Natural killer cell (primary cell): Measurements from ENCODE around the gene ANKRD11. TPM values are rescaled to one million over a fixed set of nuclear protein-coding genes. Genes with fewer than 3 reads are reported as not detected.

ENCODE experiments used
- ATAC-seq, 3 donors: fragments of 150-1000 bp in 2 of 3; fragments of 200-7000 bp in 1 of 3; cut with Tn5 transposase; 1 replicate in 1 of 3; 2 replicates in 2 of 3; pipeline ENCODE4 v1.10.0; 2021; ENCODE audit warnings: mild to moderate bottlenecking in 2 of 3, moderate library complexity in 2 of 3
- DNase-seq, 2 donors: peaks; one replicate each; pipeline versions ENCODE4 v3.0.0 to v3.0.0-alpha.2; 2013 to 2021; ENCODE audit warnings: mixed read lengths in 1 of 2
- H3K27ac ChIP-seq: one replicate; pipeline ENCODE4 v1.5.1; 2013; ENCODE audit warnings: mild to moderate bottlenecking, low read length
- H3K27me3 ChIP-seq: one replicate; pipeline ENCODE4 v1.6.1; 2013; ENCODE audit warnings: low read length; ENCODE audit not compliant: control insufficient read depth, insufficient read depth
- H3K36me3 ChIP-seq: one replicate; pipeline ENCODE4 v1.6.1; 2013; ENCODE audit warnings: low read length; ENCODE audit not compliant: control insufficient read depth, insufficient read depth
- H3K4me1 ChIP-seq: one replicate; pipeline ENCODE4 v1.6.1; 2013; ENCODE audit warnings: low read length; ENCODE audit not compliant: control insufficient read depth, insufficient read depth
- H3K4me3 ChIP-seq: one replicate; pipeline ENCODE4 v1.5.1; 2013; ENCODE audit warnings: low read length
- H3K9me3 ChIP-seq: one replicate; pipeline ENCODE4 v1.6.1; 2013; ENCODE audit warnings: low read length; ENCODE audit not compliant: control insufficient read depth, insufficient read depth
- H3K27ac Mint-ChIP-seq, 2 donors: one replicate each; pipeline ENCODE4 v1.8.0; 2022; ENCODE audit warnings: mild to moderate bottlenecking in 2 of 2, mixed read lengths in 2 of 2, moderate library complexity in 1 of 2
- H3K27me3 Mint-ChIP-seq, 2 donors: one replicate each; pipeline ENCODE4 v1.8.0; 2022; ENCODE audit warnings: low read depth in 2 of 2, mixed read lengths in 2 of 2
- H3K36me3 Mint-ChIP-seq: one replicate; pipeline ENCODE4 v1.8.0; 2022; ENCODE audit warnings: mixed read lengths
- H3K4me1 Mint-ChIP-seq, 2 donors: one replicate each; pipeline ENCODE4 v1.8.0; 2022; ENCODE audit warnings: mixed read lengths in 2 of 2
- H3K4me3 Mint-ChIP-seq: one replicate; pipeline ENCODE4 v1.8.0; 2022; ENCODE audit warnings: mild to moderate bottlenecking, moderate library complexity, mixed read lengths
- H3K9me3 Mint-ChIP-seq, 2 donors: one replicate each; pipeline ENCODE4 v1.8.0; 2022; ENCODE audit warnings: mixed read lengths in 2 of 2
- WGBS: methylation state at CpG from one replicate; pipeline ENCODE4 v1.1.7; 2013; ENCODE audit warnings: missing lambda C conversion rate; ENCODE audit not compliant: insufficient coverage; 5-methylcytosine and 5-hydroxymethylcytosine counted together
- intact Hi-C: fragments of 100-400 bp; cut with micrococcal nuclease; formaldehyde crosslinking; loops from one replicate; pipeline ENCODE4 v1.14.2; 2022
- total RNA-seq, 4 donors: library from RNA; stranded (reverse); fragments of 120-200 nt in 1 of 4; gene quantifications; one replicate each; pipeline versions ENCODE4 v1.2.3 to v1.2.4, GENCODE V29; 2013 to 2022
- TF ChIP-seq, protein P1 (sequence below): fragments of 200-600 bp; IDR thresholded peaks from one replicate; pipeline ENCODE4 v1.8.0; 2022; ENCODE audit warnings: antibody characterized with exemption

The ANKRD11 gene
- total RNA-seq, 3 donors from 2014 or later (not counting 1 experiment from before 2014, with no cell fraction given): 230 to 299 (median 287) TPM

DNA sequence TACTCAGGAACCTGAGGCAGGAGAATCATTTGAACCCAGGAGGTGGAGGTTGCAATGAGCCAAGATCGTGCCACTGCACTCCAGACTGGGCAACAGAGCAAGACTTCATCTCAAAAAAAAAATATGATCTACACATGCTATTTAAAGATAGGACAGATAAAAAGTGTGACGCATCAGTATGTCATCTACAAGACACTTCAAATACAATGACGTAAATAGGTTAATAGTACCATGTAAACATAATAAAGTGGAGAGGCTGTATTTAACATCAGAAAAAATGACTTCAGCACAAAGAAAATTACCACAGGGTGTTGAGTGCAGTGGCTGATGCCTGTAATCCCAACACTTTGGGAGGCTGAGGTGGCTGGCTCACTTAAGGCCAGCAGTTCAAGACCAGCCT lies 252.6 kb downstream of the ANKRD11 start:
- peaks cover 0 to 3% of the 10 kb centered on the region in 2 donors for H3K9me3 Mint-ChIP-seq
- no peak overlapping the region for H3K27ac Mint-ChIP-seq
- peaks cover 4% of the 10 kb centered on the region for H3K36me3 ChIP-seq
- no peak overlapping the region for H3K4me3 ChIP-seq
- ATAC-seq (no peak), DNase-seq (no peak)
- H3K4me1 ChIP-seq: peaks cover 19% of the 10 kb centered on the region
- 100% methylated on average over 1 of the region's 3 CpGs for WGBS
- H3K27me3 ChIP-seq: no peaks in the 10 kb centered on the region
- H3K9me3 ChIP-seq: no peaks in the 10 kb centered on the region
- no peak overlapping the region for H3K4me3 Mint-ChIP-seq
- H3K27ac ChIP-seq: no peak overlapping the region
- H3K27me3 Mint-ChIP-seq: no peaks in the 10 kb centered on the region
- TF ChIP-seq, protein P1, sequence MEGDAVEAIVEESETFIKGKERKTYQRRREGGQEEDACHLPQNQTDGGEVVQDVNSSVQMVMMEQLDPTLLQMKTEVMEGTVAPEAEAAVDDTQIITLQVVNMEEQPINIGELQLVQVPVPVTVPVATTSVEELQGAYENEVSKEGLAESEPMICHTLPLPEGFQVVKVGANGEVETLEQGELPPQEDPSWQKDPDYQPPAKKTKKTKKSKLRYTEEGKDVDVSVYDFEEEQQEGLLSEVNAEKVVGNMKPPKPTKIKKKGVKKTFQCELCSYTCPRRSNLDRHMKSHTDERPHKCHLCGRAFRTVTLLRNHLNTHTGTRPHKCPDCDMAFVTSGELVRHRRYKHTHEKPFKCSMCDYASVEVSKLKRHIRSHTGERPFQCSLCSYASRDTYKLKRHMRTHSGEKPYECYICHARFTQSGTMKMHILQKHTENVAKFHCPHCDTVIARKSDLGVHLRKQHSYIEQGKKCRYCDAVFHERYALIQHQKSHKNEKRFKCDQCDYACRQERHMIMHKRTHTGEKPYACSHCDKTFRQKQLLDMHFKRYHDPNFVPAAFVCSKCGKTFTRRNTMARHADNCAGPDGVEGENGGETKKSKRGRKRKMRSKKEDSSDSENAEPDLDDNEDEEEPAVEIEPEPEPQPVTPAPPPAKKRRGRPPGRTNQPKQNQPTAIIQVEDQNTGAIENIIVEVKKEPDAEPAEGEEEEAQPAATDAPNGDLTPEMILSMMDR: no peak
- intact Hi-C loops: no loop called here
- peaks cover 0 to 30% of the 10 kb centered on the region in 2 donors for H3K4me1 Mint-ChIP-seq
- H3K36me3 Mint-ChIP-seq: peaks cover 8% of the 10 kb centered on the region

DNA sequence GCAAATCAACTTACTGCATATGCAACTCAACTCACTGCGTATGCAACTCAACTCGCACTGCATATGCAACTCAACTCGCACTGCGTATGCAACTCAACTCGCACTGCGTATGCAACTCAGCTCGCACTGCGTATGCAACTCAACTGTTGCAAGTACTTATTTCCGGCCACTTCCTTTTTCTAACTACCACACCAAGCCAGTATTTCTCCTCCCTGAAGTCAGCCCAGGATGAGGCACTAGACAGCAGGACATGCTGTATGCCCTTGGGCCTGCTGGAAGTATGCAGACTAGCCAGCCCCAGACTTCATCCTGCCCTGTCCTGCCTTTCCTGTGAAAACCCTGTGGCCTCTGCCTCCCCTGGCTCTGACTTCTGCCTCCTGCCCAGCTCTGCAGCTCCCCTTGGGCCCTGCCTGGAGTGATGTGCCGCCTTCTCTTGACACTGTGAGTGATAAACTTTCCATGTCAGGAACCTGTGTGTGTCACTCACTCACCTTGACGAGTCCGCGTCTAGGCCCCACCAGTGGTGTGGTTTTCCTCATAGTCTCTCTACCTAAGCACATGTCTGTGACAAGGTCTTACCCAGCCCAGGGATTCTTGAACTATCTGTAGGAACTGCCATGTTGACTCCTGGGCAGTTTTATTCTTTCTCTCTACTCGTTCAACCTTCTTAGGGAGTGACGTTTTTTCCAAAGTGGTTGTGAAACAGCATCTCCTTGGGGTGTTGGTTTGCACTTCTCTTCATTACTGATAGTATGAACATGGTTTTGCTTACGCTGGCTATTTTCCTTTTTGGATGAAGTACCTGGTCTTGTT lies 256.5 kb downstream of the ANKRD11 start:
- Mint-ChIP-seq H3K4me3 (no peak overlapping the region), H3K27me3 (no peaks in the 10 kb centered on the region), H3K9me3 (peaks cover 0 to 3% of the 10 kb centered on the region in 2 donors), H3K36me3 (peaks cover 17% of the 10 kb centered on the region), H3K27ac (no peak overlapping the region), H3K4me1 (peaks cover 2 to 6% of the 10 kb centered on the region in 2 donors)
- ATAC-seq: no peak
- no peak overlapping the region for H3K4me3 ChIP-seq
- intact Hi-C loops: no loop called here
- WGBS: 90% methylated on average over 16 of the region's 16 CpGs
- peaks cover 18% of the 10 kb centered on the region for H3K36me3 ChIP-seq
- DNase-seq: no peak
- no peaks in the 10 kb centered on the region for H3K4me1 ChIP-seq
- no peaks in the 10 kb centered on the region for H3K27me3 ChIP-seq
- peaks cover 12% of the 10 kb centered on the region for H3K9me3 ChIP-seq
- TF ChIP-seq, protein P1: no peak
- no peak overlapping the region for H3K27ac ChIP-seq

DNA sequence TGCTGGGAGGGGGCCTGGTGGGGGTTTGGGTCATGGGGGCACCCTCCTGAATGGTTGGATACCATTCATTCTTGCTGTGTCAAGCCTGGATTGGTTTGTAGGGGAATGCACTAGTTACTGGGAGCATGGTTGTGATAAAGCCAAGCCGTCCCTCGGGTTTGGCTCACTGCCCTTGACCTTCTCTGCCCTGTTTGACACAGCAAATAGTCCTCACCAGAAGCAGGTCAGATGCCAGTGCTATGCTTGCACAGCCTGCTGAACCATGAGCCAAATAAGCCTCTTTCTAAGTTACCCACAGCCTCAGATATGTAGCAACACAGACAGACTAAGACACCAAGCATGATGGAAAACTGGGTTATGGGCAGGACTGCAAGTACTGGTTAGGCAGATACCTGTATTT lies 258.3 kb downstream of the ANKRD11 start:
- Histone ChIP-seq H3K36me3 (peaks cover 34% of the 10 kb centered on the region), H3K27me3 (no peaks in the 10 kb centered on the region), H3K4me1 (no peaks in the 10 kb centered on the region), H3K9me3 (peaks cover 28% of the 10 kb centered on the region), H3K27ac (no peak overlapping the region), H3K4me3 (no peak overlapping the region)
- peaks cover 35% of the 10 kb centered on the region for H3K36me3 Mint-ChIP-seq
- H3K9me3 Mint-ChIP-seq: peaks cover 0 to 3% of the 10 kb centered on the region in 2 donors
- ATAC-seq (no peak), DNase-seq (no peak)
- peaks cover 6 to 7% of the 10 kb centered on the region in 2 donors for H3K4me1 Mint-ChIP-seq
- TF ChIP-seq, protein P1: no peak
- no peak overlapping the region for H3K27ac Mint-ChIP-seq
- intact Hi-C loops: no loop called here
- 96% methylated on average over 2 of the region's 2 CpGs for WGBS
- H3K4me3 Mint-ChIP-seq: no peak overlapping the region
- no peaks in the 10 kb centered on the region for H3K27me3 Mint-ChIP-seq
